B cell (primary cell): Measurements from ENCODE around the gene GPR108.
"Not testable (repeated sequence)": the region's sequence is repeated elsewhere in the genome, so short reads cannot be mapped to it uniquely, and the experiment has no call there.

ENCODE experiments used
- EZH2 ChIP-seq: IDR thresholded peaks from 2 replicates; pipeline ENCODE4 v1.6.1; 2012; ENCODE audit warnings: borderline replicate concordance, low read depth, mild to moderate bottlenecking, moderate library complexity, low read length; ENCODE audit not compliant: insufficient read depth, poor library complexity, severe bottlenecking
- TF ChIP-seq, protein P1 (sequence below): fragments of 200-600 bp; IDR thresholded peaks from one replicate; pipeline ENCODE4 v1.8.0; 2022; ENCODE audit warnings: antibody characterized with exemption, mild to moderate bottlenecking

DNA sequence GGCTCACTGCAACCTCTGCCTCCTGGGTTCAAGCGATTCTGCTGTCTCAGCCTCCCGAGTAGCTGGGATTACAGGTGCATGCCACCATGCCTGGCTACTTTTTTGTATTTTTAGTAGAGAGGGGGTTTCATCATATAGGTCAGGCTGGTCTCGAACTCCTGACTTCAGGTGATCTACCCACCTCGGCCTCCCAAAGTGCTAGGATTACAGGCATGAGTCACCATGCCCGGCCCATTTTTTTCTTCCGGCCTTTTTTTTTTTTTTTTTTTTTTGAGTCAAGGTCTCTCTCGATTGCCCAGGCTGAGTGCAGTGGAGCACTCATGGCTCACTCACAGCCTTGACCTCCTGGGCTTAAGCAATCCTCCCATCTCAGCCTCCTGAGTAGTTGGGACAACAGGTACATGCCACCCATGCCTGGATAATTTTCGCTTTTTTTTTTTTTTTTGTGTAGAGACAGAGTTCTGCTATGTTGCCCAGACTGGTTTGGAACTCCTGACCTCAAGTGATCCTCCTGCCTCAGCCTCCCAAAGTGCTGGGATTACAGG, 24.9 kb upstream of the GPR108 start:
- not testable (repeated sequence) for TF ChIP-seq EZH2
- TF ChIP-seq, protein P1, sequence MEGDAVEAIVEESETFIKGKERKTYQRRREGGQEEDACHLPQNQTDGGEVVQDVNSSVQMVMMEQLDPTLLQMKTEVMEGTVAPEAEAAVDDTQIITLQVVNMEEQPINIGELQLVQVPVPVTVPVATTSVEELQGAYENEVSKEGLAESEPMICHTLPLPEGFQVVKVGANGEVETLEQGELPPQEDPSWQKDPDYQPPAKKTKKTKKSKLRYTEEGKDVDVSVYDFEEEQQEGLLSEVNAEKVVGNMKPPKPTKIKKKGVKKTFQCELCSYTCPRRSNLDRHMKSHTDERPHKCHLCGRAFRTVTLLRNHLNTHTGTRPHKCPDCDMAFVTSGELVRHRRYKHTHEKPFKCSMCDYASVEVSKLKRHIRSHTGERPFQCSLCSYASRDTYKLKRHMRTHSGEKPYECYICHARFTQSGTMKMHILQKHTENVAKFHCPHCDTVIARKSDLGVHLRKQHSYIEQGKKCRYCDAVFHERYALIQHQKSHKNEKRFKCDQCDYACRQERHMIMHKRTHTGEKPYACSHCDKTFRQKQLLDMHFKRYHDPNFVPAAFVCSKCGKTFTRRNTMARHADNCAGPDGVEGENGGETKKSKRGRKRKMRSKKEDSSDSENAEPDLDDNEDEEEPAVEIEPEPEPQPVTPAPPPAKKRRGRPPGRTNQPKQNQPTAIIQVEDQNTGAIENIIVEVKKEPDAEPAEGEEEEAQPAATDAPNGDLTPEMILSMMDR: not testable (repeated sequence)
